HepG2 (cell line): ENCODE data around the gene EFL1. TPM values are rescaled to one million over a fixed set of nuclear protein-coding genes. Genes with fewer than 3 reads are reported as not detected.
"Not testable (repeated sequence)": the region's sequence is repeated elsewhere in the genome, so short reads cannot be mapped to it uniquely, and the experiment has no call there.

Experiments
- ATAC-seq: fragments of 200-7000 bp; cut with Tn5 transposase; 3 replicates; pipeline ENCODE4 v1.9.1; 2020; ENCODE audit warnings: mild to moderate bottlenecking, moderate library complexity
- BruUV-seq: library from RNA; stranded (reverse); fragments of 400-500 nt; replicated peaks from 2 replicates; lab custom pipeline; 2021; lab: Mats Ljungman, UMichigan
- CTCF ChIA-PET: fragments of 300-600 bp; formaldehyde crosslinking; extraction: SDS; loops from one replicate; lab custom pipeline; 2021; ENCODE audit warnings: low total read pairs, inconsistent platforms, low intra/inter-chr PET ratio; lab: Yijun Ruan, JAX
- POLR2A ChIA-PET: fragments of 350-600 bp; sonication (Branson Sonifier 250); formaldehyde crosslinking; loops from one replicate; lab custom pipeline; 2020; ENCODE audit warnings: antibody characterized with exemption, inconsistent platforms; lab: Yijun Ruan, JAX
- DNase-seq: peaks from one replicate; pipeline ENCODE4 v3.0.0-alpha.2; 2015; ENCODE audit warnings: low spot score
- FAIRE-seq: peaks from 3 replicates; lab custom pipeline; 2011; peaks lifted over from hg19 to GRCh38; lab: Jason Lieb, UNC
- H2AFZ ChIP-seq: one replicate; pipeline ENCODE4 v1.6.1; 2011; ENCODE audit warnings: low read length, inconsistent platforms
- H3K27ac ChIP-seq: fragments of 300-600 bp; 3 replicates; pipeline ENCODE4 v1.8.0; 2011; ENCODE audit warnings: mixed run types, mild to moderate bottlenecking, mixed read lengths, low read length, inconsistent platforms; ENCODE audit not compliant: insufficient read depth; ENCODE audit errors: extremely low read length
- H3K27me3 ChIP-seq, 2 experiments: fragments of 200-600 bp in 1 of 2; 2 replicates in 1 of 2; 3 replicates in 1 of 2; pipeline versions ENCODE4 v1.6.0 to v1.8.0; 2011; ENCODE audit warnings: low read length in 2 of 2, mild to moderate bottlenecking in 2 of 2, moderate library complexity in 2 of 2, inconsistent platforms in 1 of 2; ENCODE audit not compliant: insufficient read depth in 2 of 2, control insufficient read depth in 1 of 2
- H3K36me3 ChIP-seq, 2 experiments: fragments of 200-600 bp in 1 of 2; replicated peaks in 1 of 2; 2 replicates in 1 of 2; 3 replicates in 1 of 2; pipeline versions ENCODE4 v1.5.1 to v1.8.0; 2011; ENCODE audit warnings: low read length in 2 of 2, inconsistent platforms in 1 of 2; ENCODE audit not compliant: insufficient read depth in 2 of 2, control insufficient read depth in 1 of 2
- H3K4me1 ChIP-seq: 2 replicates; pipeline ENCODE4 v1.5.1; 2012; ENCODE audit warnings: low read length, inconsistent platforms; ENCODE audit not compliant: insufficient read depth
- H3K4me2 ChIP-seq: 2 replicates; pipeline ENCODE4 v1.6.0; 2011; ENCODE audit warnings: low read depth, low read length, inconsistent platforms
- H3K4me3 ChIP-seq, 3 experiments: fragments of 200-600 bp in 1 of 3; sonication (generic), shearing (Covaris generic) in 1 of 3; replicated peaks in 1 of 3; 2 replicates each; pipeline ENCODE4 v1.5.1; 2011 to 2016; ENCODE audit warnings: low read length in 3 of 3, inconsistent platforms in 2 of 3, low read depth in 2 of 3, mild to moderate bottlenecking in 2 of 3, control low read depth in 1 of 3, mixed read lengths in 1 of 3; ENCODE audit not compliant: insufficient read depth in 1 of 3
- H3K79me2 ChIP-seq: one replicate; pipeline ENCODE4 v1.6.1; 2011; ENCODE audit warnings: low read length, inconsistent platforms; ENCODE audit not compliant: insufficient read depth
- H3K9ac ChIP-seq: 2 replicates; pipeline ENCODE4 v1.6.0; 2011; ENCODE audit warnings: mild to moderate bottlenecking, low read depth, low read length, inconsistent platforms; ENCODE audit not compliant: insufficient read depth
- H3K9me3 ChIP-seq: 2 replicates; pipeline ENCODE4 v1.5.1; 2012; ENCODE audit warnings: mild to moderate bottlenecking, low read length
- H4K20me1 ChIP-seq: 2 replicates; pipeline ENCODE4 v1.6.0; 2011; ENCODE audit warnings: inconsistent platforms, mild to moderate bottlenecking, low read length, moderate library complexity; ENCODE audit not compliant: insufficient read depth
- WGBS: methylation state at CpG from one replicate; pipeline ENCODE4 v1.1.6; 2017; ENCODE audit warnings: low lambda C conversion rate; 5-methylcytosine and 5-hydroxymethylcytosine counted together
- in situ Hi-C: cut with HindIII; loops from 2 replicates; pipeline ENCODE4 v1.10.0; 2017; ENCODE audit warnings: low pct_unique_long_range_greater_than_20kb; ENCODE audit not compliant: extremely low pct_ligation_motif_present
- intact Hi-C: fragments of 100-400 bp; cut with micrococcal nuclease; formaldehyde crosslinking; loops from one replicate; pipeline ENCODE4 v1.10.0; 2022; ENCODE audit not compliant: unreplicated experiment
- polyA plus RNA-seq, 8 experiments: library from polyadenylated mRNA; depleted of rRNA in 3 of 8; stranded (reverse) in 7 of 8; unstranded in 1 of 8; fragments of >200 nt; fragmentation: Illumina TruSeq in 4 of 8; extraction: Trizol in 4 of 8; gene quantifications; 2 replicates each; pipeline versions ENCODE4 v1.2.1 to v1.2.3, GENCODE V29; 2011 to 2016; ENCODE audit warnings: low read depth in 4 of 8, missing spikeins in 1 of 8, mixed read lengths in 1 of 8; ENCODE audit not compliant: insufficient read depth in 1 of 8
- total RNA-seq, 5 experiments: library from RNA; depleted of rRNA; stranded (reverse); fragments of >200 nt; fragmentation: Illumina TruSeq; extraction: Trizol; gene quantifications; 2 replicates each; pipeline ENCODE4 v1.2.3, GENCODE V29; 2016; ENCODE audit warnings: low read depth in 1 of 5
- TF ChIP-seq, protein P1 (sequence below), 2 experiments: fragments of 450-650 bp in 1 of 2; sonication (generic) in 1 of 2; formaldehyde crosslinking in 1 of 2; IDR thresholded peaks; 2 replicates each; pipeline versions ENCODE4 v1.6.1 to v1.8.0; 2016 to 2022; ENCODE audit warnings: antibody characterized with exemption in 1 of 2, mild to moderate bottlenecking in 1 of 2, missing genetic modification reagents in 1 of 2
- TF ChIP-seq, protein P2 (sequence below), 2 experiments: sonication (generic) in 1 of 2; formaldehyde crosslinking in 1 of 2; IDR thresholded peaks; 2 replicates each; pipeline versions ENCODE4 v1.5.1 to v1.6.1; 2011 to 2020; ENCODE audit warnings: borderline replicate concordance in 1 of 2, low read depth in 1 of 2, low read length in 1 of 2, mild to moderate bottlenecking in 1 of 2, missing genetic modification reagents in 1 of 2, moderate library complexity in 1 of 2

EFL1 gene
- total and polyA plus RNA-seq, 2 of the 13 experiments (the other 11 are each of a cell fraction or from before 2014, with no cell fraction given): 6.4 to 12.0 TPM

- TF ChIP-seq, protein P1, sequence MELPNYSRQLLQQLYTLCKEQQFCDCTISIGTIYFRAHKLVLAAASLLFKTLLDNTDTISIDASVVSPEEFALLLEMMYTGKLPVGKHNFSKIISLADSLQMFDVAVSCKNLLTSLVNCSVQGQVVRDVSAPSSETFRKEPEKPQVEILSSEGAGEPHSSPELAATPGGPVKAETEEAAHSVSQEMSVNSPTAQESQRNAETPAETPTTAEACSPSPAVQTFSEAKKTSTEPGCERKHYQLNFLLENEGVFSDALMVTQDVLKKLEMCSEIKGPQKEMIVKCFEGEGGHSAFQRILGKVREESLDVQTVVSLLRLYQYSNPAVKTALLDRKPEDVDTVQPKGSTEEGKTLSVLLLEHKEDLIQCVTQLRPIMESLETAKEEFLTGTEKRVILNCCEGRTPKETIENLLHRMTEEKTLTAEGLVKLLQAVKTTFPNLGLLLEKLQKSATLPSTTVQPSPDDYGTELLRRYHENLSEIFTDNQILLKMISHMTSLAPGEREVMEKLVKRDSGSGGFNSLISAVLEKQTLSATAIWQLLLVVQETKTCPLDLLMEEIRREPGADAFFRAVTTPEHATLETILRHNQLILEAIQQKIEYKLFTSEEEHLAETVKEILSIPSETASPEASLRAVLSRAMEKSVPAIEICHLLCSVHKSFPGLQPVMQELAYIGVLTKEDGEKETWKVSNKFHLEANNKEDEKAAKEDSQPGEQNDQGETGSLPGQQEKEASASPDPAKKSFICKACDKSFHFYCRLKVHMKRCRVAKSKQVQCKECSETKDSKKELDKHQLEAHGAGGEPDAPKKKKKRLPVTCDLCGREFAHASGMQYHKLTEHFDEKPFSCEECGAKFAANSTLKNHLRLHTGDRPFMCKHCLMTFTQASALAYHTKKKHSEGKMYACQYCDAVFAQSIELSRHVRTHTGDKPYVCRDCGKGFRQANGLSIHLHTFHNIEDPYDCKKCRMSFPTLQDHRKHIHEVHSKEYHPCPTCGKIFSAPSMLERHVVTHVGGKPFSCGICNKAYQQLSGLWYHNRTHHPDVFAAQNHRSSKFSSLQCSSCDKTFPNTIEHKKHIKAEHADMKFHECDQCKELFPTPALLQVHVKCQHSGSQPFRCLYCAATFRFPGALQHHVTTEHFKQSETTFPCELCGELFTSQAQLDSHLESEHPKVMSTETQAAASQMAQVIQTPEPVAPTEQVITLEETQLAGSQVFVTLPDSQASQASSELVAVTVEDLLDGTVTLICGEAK (IDR thresholded peaks at IDR 0.05): peak; percentile 58
- TF ChIP-seq, protein P1 (CRISPR knock-in tag; IDR thresholded peaks at IDR 0.05): peak; percentile 96
- TF ChIP-seq, protein P2, sequence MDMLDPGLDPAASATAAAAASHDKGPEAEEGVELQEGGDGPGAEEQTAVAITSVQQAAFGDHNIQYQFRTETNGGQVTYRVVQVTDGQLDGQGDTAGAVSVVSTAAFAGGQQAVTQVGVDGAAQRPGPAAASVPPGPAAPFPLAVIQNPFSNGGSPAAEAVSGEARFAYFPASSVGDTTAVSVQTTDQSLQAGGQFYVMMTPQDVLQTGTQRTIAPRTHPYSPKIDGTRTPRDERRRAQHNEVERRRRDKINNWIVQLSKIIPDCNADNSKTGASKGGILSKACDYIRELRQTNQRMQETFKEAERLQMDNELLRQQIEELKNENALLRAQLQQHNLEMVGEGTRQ (IDR thresholded peaks at IDR 0.05; ENCODE audit: low read depth, low read length): not testable (repeated sequence)
- TF ChIP-seq, protein P2 (CRISPR knock-in tag; IDR thresholded peaks at IDR 0.05; ENCODE audit: borderline replicate concordance): peak; percentile 36; the same call in 1 of the 2 replicates
Observed at GRCh38 chr15:82261566-82262421, 740 bp downstream of the EFL1 start (continued).

GRCh38 chr15:82248261-82248660, 14.3 kb downstream of the EFL1 start:
- in situ Hi-C loops, H3K27ac ChIP-seq, FAIRE-seq, H3K4me1 ChIP-seq, H2AFZ ChIP-seq, ATAC-seq, H3K79me2 ChIP-seq, H3K9me3 ChIP-seq, intact Hi-C loops, H3K9ac ChIP-seq, POLR2A ChIA-PET, H3K27me3 ChIP-seq, H3K4me3 ChIP-seq, H3K36me3 ChIP-seq, H3K4me2 ChIP-seq, H4K20me1 ChIP-seq, CTCF ChIA-PET, BruUV-seq, DNase-seq: not testable (repeated sequence)
- WGBS: 91% methylated on average over 3 of the region's 3 CpGs
